CD4-positive, alpha-beta T cell treated with Interleukin-2 at 100 ng/mL for 4 hours (primary cell): ENCODE measurements around the gene HSBP1L1.

Experiments used
- DNase-seq: peaks from one replicate; pipeline ENCODE4 v3.0.0-alpha.2; 2020; ENCODE audit warnings: low spot score

HSBP1L1 gene

DNA sequence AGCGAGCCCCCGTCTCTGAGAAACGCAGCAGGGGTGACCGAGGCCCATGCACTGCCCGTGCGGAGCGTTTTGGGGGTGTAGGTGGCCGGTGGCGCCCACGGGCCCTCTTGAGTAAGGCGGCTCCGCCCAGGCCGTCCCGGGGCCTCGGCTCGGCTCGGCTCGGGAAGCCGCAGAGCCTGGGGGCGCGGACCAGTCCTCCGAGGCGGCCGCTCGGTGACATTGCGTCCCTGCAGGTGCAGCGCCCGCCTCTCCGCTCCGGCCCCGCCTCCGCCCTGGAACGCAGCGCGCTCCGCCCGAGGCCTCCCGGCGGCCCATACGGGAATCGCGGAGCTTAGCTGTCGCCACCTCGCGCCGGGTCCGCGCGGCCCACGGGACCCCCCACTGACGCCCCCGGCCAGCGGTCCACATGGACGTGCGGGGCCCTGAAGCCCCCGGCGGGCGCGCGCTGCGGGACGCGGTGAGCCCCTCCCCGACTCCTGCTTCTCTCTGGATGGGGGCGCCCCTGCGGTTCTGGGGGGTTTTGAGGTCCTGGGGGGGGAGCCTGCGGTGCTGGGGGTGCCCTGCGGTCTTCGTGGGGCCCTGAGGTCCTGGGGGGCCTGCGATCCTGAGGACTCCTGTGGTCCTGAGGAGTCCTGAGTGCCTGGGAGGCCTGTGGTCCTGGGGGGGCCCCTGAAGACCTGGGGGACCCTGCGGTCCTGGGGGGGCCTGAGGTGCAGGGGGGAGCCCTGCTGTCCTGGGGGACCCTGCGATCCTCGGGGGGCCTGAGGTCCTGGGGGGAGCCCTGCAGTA lies at the start of gene HSBP1L1:
HSBP1L1 (plus strand) TSS at position 314 of the 789 bp plus-strand sequence; CDS start at position 407, 93 bp downstream.
- DNase-seq = peak; percentile 58

- no peak for DNase-seq
Measured at GRCh38 chr18:79915161-79916127, 49.0 kb upstream of the HSBP1L1 start.

DNA sequence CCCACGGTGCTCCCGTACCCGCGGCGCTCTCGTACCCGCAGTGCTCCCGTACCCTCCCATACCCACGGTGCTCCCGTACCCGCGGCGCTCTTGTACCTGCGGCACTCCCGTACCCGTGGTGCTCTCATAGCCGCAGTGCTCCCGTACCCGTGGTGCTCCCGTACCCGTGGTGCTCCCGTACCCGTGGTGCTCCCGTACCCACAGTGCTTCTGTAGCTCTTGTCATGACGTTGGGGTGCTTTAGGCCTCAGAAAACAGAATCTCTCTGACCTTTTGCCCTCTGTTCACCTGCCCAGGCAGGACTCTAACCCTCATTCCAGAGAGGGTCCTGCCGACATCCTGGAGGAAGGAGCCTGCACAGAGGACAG lies 48.3 kb upstream of the HSBP1L1 start:
- DNase-seq = no peak

DNA sequence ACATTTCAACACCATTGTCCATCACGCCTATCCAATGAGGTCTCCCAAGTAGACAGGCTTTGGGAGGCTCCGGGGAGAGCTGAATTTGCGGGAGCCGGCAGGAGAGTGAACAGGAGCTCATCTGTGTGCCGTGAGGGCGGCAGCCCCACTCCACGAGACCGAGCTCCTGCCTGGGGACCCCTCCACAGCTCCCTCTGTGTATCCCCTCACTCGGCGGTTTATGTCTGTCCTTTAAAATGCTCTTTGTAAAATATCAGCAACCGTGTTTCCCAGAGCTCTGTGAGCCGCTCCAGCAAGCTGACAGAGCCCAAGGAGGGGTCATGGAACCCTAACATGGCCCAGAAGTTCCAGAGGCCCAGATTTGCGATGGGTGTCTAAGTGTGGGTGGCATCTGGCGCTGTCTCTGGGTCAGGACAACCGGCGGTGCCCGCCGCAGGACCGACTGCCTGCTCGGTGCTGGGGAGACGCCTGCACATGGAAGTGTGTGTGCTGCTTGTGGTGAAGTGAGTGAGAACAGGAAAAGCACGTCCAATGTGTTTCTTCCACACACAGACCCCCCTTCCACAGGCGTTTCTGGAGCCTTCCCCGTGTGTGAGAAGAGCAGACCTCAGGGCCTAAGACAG lies 47.8 kb upstream of the HSBP1L1 start:
- DNase-seq = no peak

GRCh38 chr18:79917169-79917852 lies 47.1 kb upstream of the HSBP1L1 start:
- no peak for DNase-seq

GRCh38 chr18:79917853-79918614 lies 46.4 kb upstream of the HSBP1L1 start:
- DNase-seq = no peak

- DNase-seq = no peak
Measured at GRCh38 chr18:79918615-79919011, 45.8 kb upstream of the HSBP1L1 start.

DNA sequence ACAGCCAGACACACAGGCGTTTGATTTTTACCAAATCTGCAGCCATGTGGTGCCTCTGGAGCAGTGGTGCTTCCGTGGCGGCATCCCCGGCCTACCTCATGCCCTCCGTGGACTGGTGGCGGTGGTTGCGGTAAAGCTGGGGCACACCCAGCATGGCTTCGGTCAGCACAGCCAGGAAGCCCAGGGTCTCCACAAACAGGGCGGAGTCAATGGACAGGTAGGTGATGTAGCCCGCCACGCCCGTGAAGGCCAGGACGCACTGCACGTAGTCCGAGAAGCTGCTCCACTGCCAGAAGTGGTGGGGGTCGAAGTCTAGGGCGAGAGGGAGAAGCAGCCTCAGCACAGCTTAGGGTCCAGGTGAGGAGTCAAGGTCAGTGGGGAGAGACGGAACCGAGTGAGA lies 45.4 kb upstream of the HSBP1L1 start:
- DNase-seq = no peak

DNA sequence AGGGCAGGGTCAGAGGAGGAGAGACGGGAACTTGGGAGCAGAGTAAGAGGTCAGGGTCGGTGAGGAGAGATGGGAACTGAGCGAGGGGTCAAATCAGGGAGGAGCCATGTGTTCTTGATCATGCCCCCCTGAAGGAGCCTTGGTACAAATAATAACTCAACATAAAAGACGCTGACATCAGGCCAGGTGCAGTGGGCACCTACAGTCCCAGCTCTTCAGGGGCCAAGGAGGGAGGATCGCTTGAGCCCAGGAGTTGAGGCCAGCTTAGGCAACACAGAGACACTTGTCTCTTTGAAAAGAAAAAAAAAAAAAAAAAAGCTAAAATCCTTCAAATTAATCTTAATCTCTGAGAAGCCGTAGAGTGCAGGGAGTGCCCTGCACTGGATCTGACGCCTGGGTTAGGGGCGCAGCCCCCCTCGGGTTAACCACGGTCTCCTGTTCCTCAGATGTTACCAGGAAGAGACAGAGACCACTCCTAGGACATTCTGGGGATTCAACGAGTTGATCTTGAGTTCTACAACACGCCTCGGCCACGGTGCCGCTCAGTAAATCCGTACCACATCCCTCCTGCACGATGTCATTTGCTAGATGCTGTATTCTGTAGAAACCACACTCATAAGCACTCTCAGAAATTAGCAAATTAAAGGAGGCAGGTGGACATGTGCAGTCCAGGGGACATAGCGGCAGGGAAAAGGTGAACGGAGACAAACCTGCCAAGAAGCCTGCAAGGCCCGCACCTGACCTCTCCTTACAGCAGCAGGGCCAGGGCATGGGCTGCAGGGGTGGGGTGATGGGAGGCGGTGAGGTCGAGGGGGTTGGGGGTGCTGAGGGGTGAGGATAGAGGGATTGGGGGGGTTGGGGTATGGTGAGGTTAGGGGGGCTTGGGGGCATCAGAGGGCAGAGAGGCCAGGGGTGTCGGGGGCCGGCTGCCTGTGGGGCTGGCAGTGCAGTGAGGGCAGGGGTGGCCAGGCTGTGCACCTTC lies 42.2 kb upstream of the HSBP1L1 start:
- no peak for DNase-seq

DNA sequence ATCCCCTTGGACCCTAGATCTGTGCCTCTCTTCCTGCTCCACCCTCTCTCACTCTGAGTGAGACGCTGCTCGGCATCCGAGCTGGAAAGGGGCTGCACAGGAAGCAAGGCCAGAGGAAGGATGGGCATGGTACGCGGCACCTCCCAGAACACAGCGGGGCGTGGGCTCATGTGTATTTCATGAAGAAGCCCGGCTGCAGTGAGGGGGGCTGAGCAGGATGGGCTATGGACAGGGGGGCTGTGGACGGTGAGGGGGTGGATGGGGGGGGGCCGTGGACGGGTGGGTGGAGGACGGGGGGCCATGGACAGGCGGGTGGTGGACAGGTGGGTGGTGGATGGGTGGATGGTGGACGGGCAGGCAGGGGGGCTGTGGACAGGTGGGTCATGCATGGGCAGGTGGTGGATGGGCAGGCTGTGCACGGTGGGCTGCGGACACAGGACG lies 41.5 kb upstream of the HSBP1L1 start:
- no peak for DNase-seq

DNA sequence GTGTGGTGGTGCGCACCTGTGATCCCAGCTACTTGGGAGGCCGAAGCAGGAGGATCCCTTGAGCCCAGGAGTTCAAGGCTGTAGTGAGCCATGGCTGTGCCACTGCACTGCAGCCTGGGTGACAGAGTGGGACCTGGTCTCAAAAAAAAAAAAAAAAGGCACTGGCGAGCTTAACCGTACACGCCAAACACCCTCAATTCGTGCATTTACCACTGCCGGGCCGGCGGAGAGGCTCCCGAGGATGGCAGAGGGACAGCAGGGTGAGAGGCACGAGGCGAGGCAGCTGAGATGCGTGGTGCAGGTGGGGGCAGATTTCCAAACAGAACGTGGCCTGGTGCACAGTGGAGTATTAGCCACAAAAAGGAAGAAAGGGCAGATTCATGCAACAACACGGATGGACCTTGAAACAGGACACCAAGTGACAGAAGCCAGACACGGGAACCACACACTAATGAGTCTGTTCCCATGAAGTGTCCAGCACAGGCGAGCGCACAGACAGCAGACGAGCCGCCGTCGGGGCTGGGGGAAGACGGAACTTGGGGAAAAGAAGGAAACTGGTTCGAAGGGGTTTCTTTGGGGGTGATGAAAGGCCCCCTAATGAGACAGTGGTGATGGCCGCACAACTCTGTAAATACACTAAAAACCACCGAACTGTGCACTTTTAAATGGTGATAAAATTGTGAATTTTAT lies 40.4 kb upstream of the HSBP1L1 start:
- DNase-seq = no peak

DNA sequence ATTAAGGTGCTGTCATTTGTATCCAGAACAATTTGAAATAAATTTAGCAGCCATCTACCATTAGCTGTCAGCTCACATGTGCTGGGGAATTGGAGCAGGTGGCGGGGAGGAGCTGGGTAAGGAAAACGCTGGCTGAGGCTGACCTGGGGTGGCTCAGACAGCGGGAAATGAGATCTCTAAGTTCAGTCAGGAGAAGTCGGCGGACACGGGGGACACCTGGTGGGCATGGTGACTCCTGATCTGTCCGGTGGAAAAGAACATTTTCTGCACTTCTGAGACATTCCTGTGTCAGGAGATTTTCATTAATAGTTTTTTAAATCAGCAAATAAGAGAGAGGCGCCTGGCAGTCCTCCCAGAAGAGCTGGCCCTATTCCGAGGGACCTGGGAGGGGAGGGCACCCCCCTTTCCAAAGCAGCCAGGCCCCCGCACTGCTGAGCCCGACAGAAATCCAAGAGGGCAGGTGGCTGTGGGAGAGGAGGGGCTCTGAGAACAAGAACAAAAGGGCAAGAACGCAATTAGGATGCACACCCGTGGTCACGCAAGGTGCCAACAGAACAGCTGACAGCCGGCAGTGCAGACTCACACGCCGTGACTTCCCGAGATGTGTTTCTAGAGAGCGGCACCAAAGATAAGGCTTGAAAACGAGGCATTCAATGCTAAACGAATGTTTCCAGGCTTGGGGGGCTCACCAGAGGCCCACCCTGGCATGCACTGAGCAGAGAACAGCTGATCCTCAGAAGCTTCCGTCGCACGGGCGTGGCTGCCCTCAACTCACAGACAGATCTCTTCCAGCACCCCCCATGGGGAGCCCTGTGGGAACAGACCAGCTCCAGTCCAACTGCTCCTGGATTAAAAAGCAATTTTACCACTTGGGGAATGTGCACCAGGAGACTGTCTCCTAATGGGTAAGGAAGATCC lies 39.4 kb upstream of the HSBP1L1 start:
- no peak for DNase-seq

DNA sequence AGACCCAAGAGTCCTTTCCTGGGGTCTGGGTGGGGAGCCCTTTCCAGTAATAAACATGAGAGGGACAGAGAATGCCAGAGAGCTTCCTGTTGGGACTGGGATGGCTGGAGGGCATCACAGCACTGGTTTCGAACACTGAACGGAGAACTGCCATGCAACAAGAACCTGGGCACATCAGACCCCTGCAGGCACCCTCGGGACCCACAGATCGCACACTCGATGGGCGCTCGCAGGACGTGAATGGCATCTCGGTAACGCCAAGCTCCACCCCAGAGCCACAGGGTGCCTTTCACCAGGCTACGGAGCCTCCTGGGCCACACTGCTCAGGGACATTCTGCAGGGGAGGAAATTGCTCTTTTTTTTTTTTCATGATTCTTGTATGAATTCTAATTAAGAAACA lies 38.1 kb upstream of the HSBP1L1 start:
- no peak for DNase-seq

DNA sequence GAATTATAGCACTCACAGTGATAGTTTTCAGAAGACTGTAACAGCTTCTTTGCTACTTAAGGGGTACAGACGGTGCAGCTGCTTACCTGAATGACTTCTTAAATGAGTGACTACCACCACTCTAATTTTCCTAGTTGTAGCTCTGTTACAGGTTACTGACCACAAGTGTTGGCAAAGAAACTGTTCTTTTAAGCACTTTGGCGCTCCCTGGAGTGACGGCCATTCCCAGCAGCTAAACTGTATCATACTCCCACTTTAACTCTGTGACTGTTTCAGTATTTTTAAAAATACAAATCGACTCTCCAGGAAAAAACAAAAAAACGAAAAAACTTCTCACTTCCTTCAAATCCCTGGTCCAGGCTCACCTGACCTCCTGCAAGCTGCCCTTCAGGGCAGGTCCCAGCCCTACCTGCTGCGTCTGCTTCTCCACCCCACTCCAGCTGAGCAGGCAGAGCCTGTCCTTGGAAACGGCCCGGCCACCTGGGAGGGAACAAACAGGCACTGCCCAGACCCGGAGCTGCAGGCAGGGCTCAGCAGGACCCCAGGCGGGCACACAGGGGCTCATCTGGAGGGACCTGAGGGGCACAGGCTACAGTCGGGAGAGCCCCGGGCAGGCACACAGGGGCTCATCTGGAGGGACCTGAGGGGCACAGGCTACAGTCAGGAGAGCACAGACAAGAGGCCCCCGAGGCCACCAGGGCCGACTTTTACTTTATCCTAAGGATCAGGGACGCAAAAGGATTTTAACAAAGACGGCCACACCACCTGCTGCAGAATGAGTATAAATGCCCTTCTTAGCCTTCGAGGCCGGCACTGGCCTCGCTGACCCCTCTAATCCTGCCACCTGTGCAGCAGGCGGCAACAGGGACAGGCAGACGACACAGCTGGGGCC lies 37.5 kb upstream of the HSBP1L1 start:
- DNase-seq = no peak

DNA sequence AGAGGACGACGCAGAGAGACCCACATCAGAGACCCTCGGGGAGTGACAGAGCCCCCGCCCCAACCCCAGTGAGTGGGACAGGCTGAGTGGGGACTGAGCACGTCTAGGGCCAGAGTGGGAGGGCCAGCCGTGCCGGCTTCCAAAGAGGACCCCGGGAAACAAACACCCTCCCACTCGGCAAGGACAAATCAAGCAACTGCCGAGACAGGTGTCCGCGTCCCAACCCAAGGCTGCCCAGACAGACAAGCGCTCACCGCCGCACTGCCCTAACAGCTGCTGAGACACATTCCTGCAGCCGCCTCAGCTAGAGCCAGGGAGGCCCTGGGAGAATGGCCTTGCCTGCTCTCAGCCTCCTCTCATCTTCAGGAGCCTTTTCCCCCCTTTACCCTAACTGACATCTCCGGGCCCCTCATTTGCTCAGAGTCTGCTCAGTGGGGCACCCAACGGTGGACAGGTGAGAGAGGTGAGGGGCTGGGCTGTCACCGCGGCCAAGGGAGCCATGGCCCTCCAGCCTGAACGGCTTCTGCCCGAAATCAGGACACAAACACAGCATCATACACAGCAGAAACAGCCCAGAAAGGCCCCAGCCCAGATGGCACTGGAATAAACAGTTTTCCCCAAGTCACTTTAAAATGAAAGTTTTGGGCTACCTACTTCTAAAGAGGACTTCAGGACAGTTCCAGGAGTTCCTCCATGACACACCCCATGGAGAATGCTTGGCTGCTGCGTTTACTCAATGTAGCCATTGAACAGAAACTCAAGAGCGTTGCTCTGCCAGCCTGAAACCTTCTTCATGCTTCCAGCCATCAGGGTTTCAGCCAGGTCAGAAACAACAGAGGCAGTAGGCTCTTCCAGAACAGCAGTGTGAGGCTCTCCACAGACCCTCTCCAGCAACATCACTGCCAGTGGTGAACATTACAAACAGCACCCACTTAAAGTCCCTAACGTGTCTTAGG lies 36.6 kb upstream of the HSBP1L1 start:
- no peak for DNase-seq

DNA sequence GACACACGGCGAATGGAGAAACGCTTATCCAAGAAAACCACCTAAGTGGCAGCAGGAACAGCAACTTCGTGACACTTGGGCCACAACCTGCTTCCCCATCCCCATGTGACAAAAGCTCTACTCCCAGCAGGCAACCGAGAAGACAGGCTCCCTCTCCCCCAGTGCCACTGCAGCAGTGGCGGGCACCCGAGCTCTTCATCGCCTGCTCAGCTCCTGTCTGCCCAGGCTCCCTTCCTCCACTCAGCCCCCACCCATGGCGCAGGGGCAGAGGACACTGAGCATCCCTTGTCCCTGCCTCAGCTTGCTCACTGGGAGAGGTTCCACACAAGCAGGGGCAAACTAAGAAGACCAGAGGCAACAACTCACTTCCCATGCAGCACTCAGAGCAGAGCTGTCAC lies 35.9 kb upstream of the HSBP1L1 start:
- DNase-seq = no peak
